Stimulated activated naive CD8-positive, alpha-beta T cell treated with anti-CD3 and anti-CD28 coated beads, Interleukin-15, Interleukin-2, amounts not matched to agents 100 ng/mL and 50 ng/mL, for 24 hours (primary cell): ENCODE measurements around the gene RADIL.
A peak's percentile ranks its signal among the peaks of the same experiment; 100 is the strongest.

Experiments
- H3K27ac Mint-ChIP-seq: one replicate; pipeline ENCODE4 v1.8.0; 2021; ENCODE audit warnings: mild to moderate bottlenecking, mixed read lengths
- H3K27me3 Mint-ChIP-seq: one replicate; pipeline ENCODE4 v1.8.0; 2021; ENCODE audit warnings: mixed read lengths
- H3K36me3 Mint-ChIP-seq: one replicate; pipeline ENCODE4 v1.8.0; 2021; ENCODE audit warnings: low read depth, mixed read lengths
- H3K4me1 Mint-ChIP-seq: one replicate; pipeline ENCODE4 v1.8.0; 2021; ENCODE audit warnings: low read depth, mixed read lengths
- H3K4me3 Mint-ChIP-seq: one replicate; pipeline ENCODE4 v1.8.0; 2021; ENCODE audit warnings: mild to moderate bottlenecking, mixed read lengths
- H3K9me3 Mint-ChIP-seq: one replicate; pipeline ENCODE4 v1.8.0; 2021; ENCODE audit warnings: mixed read lengths

The RADIL gene

DNA sequence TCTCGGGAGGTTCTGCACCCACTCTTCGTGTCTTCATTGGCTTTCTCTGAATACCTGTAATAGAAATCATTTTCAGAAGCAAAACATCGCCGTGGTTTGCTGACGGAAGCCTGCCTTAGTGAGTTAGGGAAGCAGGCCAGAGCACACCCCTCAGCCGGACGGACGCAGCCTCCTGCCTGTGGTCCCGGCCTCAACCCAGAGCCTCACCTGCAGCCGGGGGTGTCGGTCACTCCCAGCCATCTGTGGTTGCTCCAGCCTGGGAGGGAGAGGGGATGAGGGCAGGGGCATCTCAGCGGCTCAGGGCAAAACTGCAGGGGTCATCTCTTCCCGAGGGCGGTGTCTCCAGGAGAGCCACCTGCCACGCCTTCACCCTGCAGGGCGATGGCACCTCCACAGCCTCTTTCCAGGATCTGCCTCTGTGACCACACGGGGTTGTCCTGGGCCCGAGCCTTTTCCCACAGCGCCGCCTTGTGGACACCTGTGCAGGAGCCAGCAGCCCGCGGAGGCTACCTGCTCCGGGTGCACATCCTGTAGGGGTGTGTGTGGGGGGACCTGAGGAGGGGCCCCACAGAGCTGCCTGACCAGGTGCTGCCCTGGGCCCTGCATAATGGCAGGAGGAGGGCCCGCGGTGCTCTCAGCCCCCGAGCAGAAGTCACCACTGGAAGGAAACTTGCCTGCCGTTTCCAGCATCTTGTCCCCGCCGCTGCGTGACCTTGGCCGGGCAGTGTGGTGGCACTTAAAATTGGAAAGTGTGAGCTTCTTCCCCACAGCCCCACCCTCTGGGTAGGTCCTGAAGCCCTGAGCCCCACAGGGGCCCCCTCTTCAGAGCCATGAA, 129.7 kb downstream of the RADIL start:
- no peak overlapping the region for H3K27ac Mint-ChIP-seq
- no peaks in the 10 kb centered on the region for H3K27me3 Mint-ChIP-seq
- H3K4me1 Mint-ChIP-seq = peaks cover 20% of the 10 kb centered on the region
- no peaks in the 10 kb centered on the region for H3K9me3 Mint-ChIP-seq
- no peak overlapping the region for H3K4me3 Mint-ChIP-seq
- peaks cover 19% of the 10 kb centered on the region for H3K36me3 Mint-ChIP-seq

DNA sequence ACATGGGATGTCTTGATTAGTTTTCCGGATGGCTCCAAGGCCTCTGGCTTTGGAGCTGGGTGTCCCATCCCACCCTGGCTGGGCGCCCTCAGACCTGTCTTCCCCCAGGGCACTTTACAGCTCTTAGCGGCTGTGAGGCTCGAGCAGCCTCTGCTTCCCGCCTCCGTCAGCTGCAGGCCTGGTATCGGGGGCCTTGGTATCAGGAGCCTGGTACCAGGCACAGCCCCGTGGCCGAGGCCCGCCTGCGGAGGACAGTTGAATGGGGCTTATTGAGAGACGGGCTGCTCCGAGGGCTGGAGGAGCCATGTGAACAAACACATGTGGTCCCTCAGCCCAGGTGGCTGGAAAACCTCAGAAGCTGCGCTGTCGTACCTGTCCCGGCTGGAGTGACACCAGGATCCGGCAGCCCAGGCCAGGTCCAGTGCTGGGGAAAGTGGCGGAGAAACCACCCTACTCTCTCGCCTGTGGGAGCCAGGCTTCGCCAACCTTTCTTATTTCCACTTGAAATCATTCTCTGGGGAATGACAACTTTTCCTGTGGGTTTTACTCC, 132.0 kb downstream of the RADIL start:
- no peaks in the 10 kb centered on the region for H3K27me3 Mint-ChIP-seq

DNA sequence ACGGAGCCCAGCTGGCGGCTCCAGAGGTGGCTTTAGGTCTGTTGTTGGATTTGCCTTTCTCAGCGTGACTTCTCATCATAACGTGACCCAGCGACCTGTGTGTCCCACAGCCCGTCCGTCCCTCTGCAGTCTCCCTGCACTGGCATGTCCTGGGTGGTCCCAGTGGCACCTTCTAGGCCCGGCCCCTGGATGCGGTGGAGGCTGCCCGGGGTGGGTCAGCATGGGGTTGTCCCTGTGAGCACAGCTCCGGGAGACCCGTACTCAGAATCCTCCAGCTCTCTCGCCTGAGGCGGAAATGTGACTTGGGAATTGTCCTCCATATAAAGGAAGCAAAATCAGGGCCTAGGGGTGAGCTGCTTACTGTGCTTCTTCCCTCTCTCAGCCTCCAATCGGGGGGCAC, 133.7 kb downstream of the RADIL start:
- no peaks in the 10 kb centered on the region for H3K9me3 Mint-ChIP-seq
- H3K27ac Mint-ChIP-seq = no peak overlapping the region
- peaks cover 22% of the 10 kb centered on the region for H3K36me3 Mint-ChIP-seq
- peaks cover 60% of the 10 kb centered on the region for H3K4me1 Mint-ChIP-seq
- no peak overlapping the region for H3K4me3 Mint-ChIP-seq
- H3K27me3 Mint-ChIP-seq = no peaks in the 10 kb centered on the region

More for the DNA sequence above, 132.0 kb downstream of the RADIL start:
- Mint-ChIP-seq H3K4me1 (peaks cover 43% of the 10 kb centered on the region), H3K27ac (no peak overlapping the region), H3K36me3 (peaks cover 26% of the 10 kb centered on the region), H3K9me3 (no peaks in the 10 kb centered on the region), H3K4me3 (no peak overlapping the region)

DNA sequence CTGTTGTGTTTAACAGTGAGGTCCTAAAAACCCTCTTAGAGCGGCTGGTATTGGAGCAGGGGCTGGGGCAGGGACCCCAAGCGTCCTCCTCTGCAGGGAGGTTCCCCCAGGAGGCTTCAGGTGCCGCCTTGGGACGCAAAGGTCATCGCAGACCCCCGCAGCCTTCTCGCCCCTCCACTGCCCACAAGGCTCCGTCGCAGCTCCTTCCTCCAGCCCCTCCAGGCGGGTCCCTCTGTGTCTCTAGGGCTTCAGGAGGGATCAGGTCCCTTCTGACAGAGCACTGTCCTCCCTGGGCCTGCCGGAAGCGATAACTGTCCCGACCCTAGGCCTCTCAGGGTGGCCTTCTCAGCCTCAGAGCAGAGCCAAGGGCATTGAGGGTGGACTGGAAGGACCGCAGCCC, 134.2 kb downstream of the RADIL start:
- Mint-ChIP-seq H3K27ac (peak overlapping the region; percentile 28), H3K27me3 (no peaks in the 10 kb centered on the region), H3K36me3 (peaks cover 22% of the 10 kb centered on the region), H3K9me3 (no peaks in the 10 kb centered on the region), H3K4me1 (peaks cover 64% of the 10 kb centered on the region), H3K4me3 (no peak overlapping the region)
